GM12878 (cell line): ENCODE results near the gene GAGE10. TPM values are rescaled to one million over a fixed set of nuclear protein-coding genes. Genes with fewer than 3 reads are reported as not detected.

ENCODE experiments used
- ATAC-seq: fragments of 200-7000 bp; cut with Tn5 transposase; 3 replicates; pipeline ENCODE4 v1.9.1; 2020; ENCODE audit warnings: mild to moderate bottlenecking, moderate library complexity
- BruUV-seq: library from RNA; stranded (reverse); fragments of 400-500 nt; replicated peaks from 2 replicates; lab custom pipeline; 2021; lab: Mats Ljungman, UMichigan
- CTCF ChIA-PET: fragments of 300-600 bp; sonication (Branson Sonifier 250); formaldehyde crosslinking; extraction: SDS; loops from one replicate; lab custom pipeline; 2021; ENCODE audit warnings: inconsistent platforms; lab: Yijun Ruan, JAX
- POLR2A ChIA-PET: fragments of 350-600 bp; formaldehyde crosslinking; extraction: SDS; loops from one replicate; lab custom pipeline; 2021; ENCODE audit warnings: inconsistent platforms; lab: Charles Lee
- RAD21 ChIA-PET: fragments of 300-600 bp; sonication (Branson Sonifier 250); formaldehyde crosslinking; loops from one replicate; lab custom pipeline; 2023; ENCODE audit warnings: antibody characterized with exemption; ENCODE audit not compliant: unreplicated experiment; lab: Charles Lee
- SMC1A ChIA-PET: fragments of 300-600 bp; sonication (Branson Sonifier 250); formaldehyde crosslinking; loops from one replicate; lab custom pipeline; 2023; ENCODE audit not compliant: unreplicated experiment, uncharacterized antibody; lab: Charles Lee
- DNase-seq: peaks from one replicate; pipeline ENCODE4 v3.0.0-alpha.2; 2011; ENCODE audit warnings: low read depth, low spot score
- FAIRE-seq: peaks from 3 replicates; lab custom pipeline; 2011; peaks lifted over from hg19 to GRCh38; lab: Jason Lieb, UNC
- H2AFZ ChIP-seq: 2 replicates; pipeline ENCODE4 v1.6.0; 2011; ENCODE audit warnings: low read depth, low read length, control low read depth; ENCODE audit not compliant: control insufficient read depth
- H3K27ac ChIP-seq: 2 replicates; pipeline ENCODE4 v1.5.1; 2011; ENCODE audit warnings: control low read depth; ENCODE audit not compliant: control insufficient read depth, insufficient read depth
- H3K27me3 ChIP-seq, 2 experiments: replicated peaks in 1 of 2; 2 replicates each; pipeline versions ENCODE4 v1.6.0 to v1.6.1; 2011; ENCODE audit warnings: low read length in 1 of 2; ENCODE audit not compliant: control insufficient read depth in 2 of 2, insufficient read depth in 2 of 2
- H3K36me3 ChIP-seq, 2 experiments: 2 replicates each; pipeline ENCODE4 v1.5.1; 2011; ENCODE audit warnings: low read length in 1 of 2; ENCODE audit not compliant: control insufficient read depth in 2 of 2, insufficient read depth in 2 of 2
- H3K4me1 ChIP-seq: 2 replicates; pipeline ENCODE4 v1.6.1; 2011; ENCODE audit warnings: mild to moderate bottlenecking, low read length, moderate library complexity, mixed read lengths; ENCODE audit not compliant: control insufficient read depth, insufficient read depth
- H3K4me2 ChIP-seq: 2 replicates; pipeline ENCODE4 v1.6.0; 2011; ENCODE audit warnings: control low read depth; ENCODE audit not compliant: control insufficient read depth, insufficient read depth
- H3K4me3 ChIP-seq: fragments of 200-600 bp; sonication (generic); 2 replicates; pipeline ENCODE4 v1.5.1; 2016
- H3K79me2 ChIP-seq: 2 replicates; pipeline ENCODE4 v1.6.0; 2011; ENCODE audit warnings: low read length; ENCODE audit not compliant: control insufficient read depth, insufficient read depth
- H3K9ac ChIP-seq: 2 replicates; pipeline ENCODE4 v1.8.0; 2011; ENCODE audit warnings: low read length, control low read depth, mixed read lengths; ENCODE audit not compliant: control insufficient read depth, insufficient read depth
- H3K9me3 ChIP-seq: replicated peaks from 3 replicates; pipeline ENCODE4 v1.5.1; 2011; ENCODE audit warnings: mild to moderate bottlenecking, low read length; ENCODE audit not compliant: control insufficient read depth, insufficient read depth
- H4K20me1 ChIP-seq: 2 replicates; pipeline ENCODE4 v1.6.0; 2011; ENCODE audit not compliant: control insufficient read depth, insufficient read depth
- BCL11A ChIP-seq: IDR thresholded peaks from 2 replicates; pipeline ENCODE4 v1.6.1; 2011; ENCODE audit warnings: low read depth, low read length
- CBX5 ChIP-seq: sonication (generic); IDR thresholded peaks from 2 replicates; pipeline ENCODE4 v1.6.1; 2016; ENCODE audit warnings: low read depth, moderate library complexity, mild to moderate bottlenecking, inconsistent platforms
- HDGF ChIP-seq: fragments of 450-650 bp; IDR thresholded peaks from 2 replicates; pipeline ENCODE4 v1.6.1; 2016; ENCODE audit warnings: antibody characterized with exemption
- IRF4 ChIP-seq: IDR thresholded peaks from 2 replicates; pipeline ENCODE4 v1.6.1; 2011; ENCODE audit warnings: low read depth, low read length
- KDM1A ChIP-seq: fragments of 200-600 bp; sonication (generic); IDR thresholded peaks from 2 replicates; pipeline ENCODE4 v1.6.1; 2016; ENCODE audit warnings: borderline replicate concordance
- MTA2 ChIP-seq: fragments of 450-650 bp; IDR thresholded peaks from 2 replicates; pipeline ENCODE4 v1.6.1; 2016; ENCODE audit warnings: low read depth, mild to moderate bottlenecking, moderate library complexity
- NFIC ChIP-seq: IDR thresholded peaks from 2 replicates; pipeline ENCODE4 v1.6.1; 2012; ENCODE audit warnings: low read depth, mild to moderate bottlenecking, inconsistent platforms, low read length, moderate library complexity
- NR2F1 ChIP-seq: fragments of 450-650 bp; conservative IDR thresholded peaks from 2 replicates; pipeline ENCODE4 v1.6.1; 2017; ENCODE audit warnings: mild to moderate bottlenecking
- PAX8 ChIP-seq: fragments of 450-650 bp; IDR thresholded peaks from 2 replicates; pipeline ENCODE4 v1.6.1; 2017; ENCODE audit warnings: mild to moderate bottlenecking, moderate library complexity
- PKNOX1 ChIP-seq: fragments of 450-650 bp; IDR thresholded peaks from 2 replicates; pipeline ENCODE4 v1.6.1; 2016; ENCODE audit warnings: mild to moderate bottlenecking
- RAD51 ChIP-seq: fragments of 450-650 bp; IDR thresholded peaks from 2 replicates; pipeline ENCODE4 v1.6.1; 2016; ENCODE audit warnings: moderate library complexity, mild to moderate bottlenecking, inconsistent platforms
- RFX5 ChIP-seq: IDR thresholded peaks from 2 replicates; pipeline ENCODE4 v1.6.1; 2011; ENCODE audit warnings: low read depth, low read length, improper control_type of control experiment
- SREBF2 ChIP-seq: IDR thresholded peaks from 2 replicates; pipeline ENCODE4 v1.6.1; 2012; ENCODE audit warnings: mild to moderate bottlenecking, low read length
- WRNIP1 ChIP-seq: IDR thresholded peaks from 2 replicates; pipeline ENCODE4 v1.6.1; 2011; ENCODE audit warnings: low read depth, low read length, improper control_type of control experiment, borderline replicate concordance
- ZNF24 ChIP-seq: fragments of 450-650 bp; IDR thresholded peaks from 2 replicates; pipeline ENCODE4 v1.6.1; 2017; ENCODE audit warnings: antibody characterized with exemption, mild to moderate bottlenecking
- ZNF592 ChIP-seq: fragments of 450-650 bp; IDR thresholded peaks from 2 replicates; pipeline ENCODE4 v1.6.1; 2017; ENCODE audit warnings: mild to moderate bottlenecking, moderate library complexity
- ZNF622 ChIP-seq: fragments of 450-650 bp; IDR thresholded peaks from 2 replicates; pipeline ENCODE4 v1.6.1; 2017; ENCODE audit warnings: mild to moderate bottlenecking, inconsistent platforms
- WGBS: methylation state at CpG from one replicate; pipeline ENCODE4 v1.1.6; 2016; ENCODE audit warnings: low lambda C conversion rate; ENCODE audit not compliant: insufficient replicate concordance, insufficient coverage; ENCODE audit errors: missing lambda C conversion rate; 5-methylcytosine and 5-hydroxymethylcytosine counted together
- in situ Hi-C: fragments of 300-500 bp; cut with MboI; formaldehyde crosslinking; loops from 9 replicates; pipeline ENCODE4 v1.14.3; 2018; ENCODE audit warnings: mixed read lengths
- intact Hi-C: fragments of 100-400 bp; cut with micrococcal nuclease; formaldehyde crosslinking; loops from one replicate; pipeline ENCODE4 v1.14.2; 2022; ENCODE audit not compliant: unreplicated experiment
- polyA plus RNA-seq, 11 experiments: library from polyadenylated mRNA; depleted of rRNA in 4 of 11; unstranded in 6 of 11; stranded (reverse) in 5 of 11; fragments of >200 nt; fragmentation: Nextera tagmentation in 4 of 11; fragmentation: Illumina TruSeq in 1 of 11; extraction: Ambion mirVana in 4 of 11; extraction: Trizol in 1 of 11; gene quantifications; 1 replicate in 1 of 11; 2 replicates in 10 of 11; pipeline versions ENCODE4 v1.2.1 to v1.2.3, GENCODE V29; 2011 to 2016; ENCODE audit warnings: inconsistent platforms in 2 of 11, missing spikeins in 2 of 11, low read depth in 1 of 11
- total RNA-seq, 4 experiments: library from RNA; depleted of rRNA in 3 of 4; stranded (reverse); fragments of >200 nt in 3 of 4; fragmentation: Illumina TruSeq in 1 of 4; extraction: Trizol in 1 of 4; gene quantifications; 2 replicates each; pipeline versions ENCODE4 v1.2.1 to v1.2.3, GENCODE V29; 2013 to 2021

GAGE10 gene
- total and polyA plus RNA-seq, 10 of the 15 experiments (the other 5 are each of a cell fraction or from before 2014, with no cell fraction given) = not detected

GRCh38 chrX:49310371-49310770, 6.9 kb downstream of the GAGE10 start (continued):
- TF ChIP-seq IRF4 (no peak), ZNF592 (no peak), RFX5 (no peak), BCL11A (no peak), ZNF622 (no peak)

GRCh38 chrX:49312176-49312575, 8.7 kb downstream of the GAGE10 start:
- SMC1A ChIA-PET = no interaction called here
- H3K4me2 ChIP-seq = no peak overlapping the region
- no peak for FAIRE-seq

More at GRCh38 chrX:49312176-49312575, 8.7 kb downstream of the GAGE10 start:
- no peaks in the 10 kb centered on the region for H4K20me1 ChIP-seq
- no peak for TF ChIP-seq PKNOX1
- TF ChIP-seq RAD51 = no peak
- no peak for TF ChIP-seq HDGF
- no peak for TF ChIP-seq PAX8
- no peak for TF ChIP-seq BCL11A
- no peak for TF ChIP-seq MTA2
- TF ChIP-seq NR2F1 = no peak
- no peak for TF ChIP-seq WRNIP1
- TF ChIP-seq ZNF24 = no peak
- TF ChIP-seq KDM1A = no peak
- TF ChIP-seq CBX5 = no peak
- no peak for TF ChIP-seq NFIC
- no peak for TF ChIP-seq SREBF2
- DNase-seq = no peak
- ChIA-PET POLR2A (no interaction called here), RAD21 (no interaction called here), CTCF (no interaction called here)
- in situ Hi-C loops = no loop called here
- no peaks in the 10 kb centered on the region for H3K27me3 ChIP-seq
- ATAC-seq = no peak
- peaks cover 5% of the 10 kb centered on the region for H3K4me1 ChIP-seq
- H3K79me2 ChIP-seq = no peaks in the 10 kb centered on the region
- H3K9ac ChIP-seq = no peak overlapping the region
- no peaks in the 10 kb centered on the region for H3K36me3 ChIP-seq
- 13% methylated on average over 2 of the region's 2 CpGs for WGBS
- no peak overlapping the region for H3K27ac ChIP-seq
- intact Hi-C loops = no loop called here
- no peak overlapping the region for H3K4me3 ChIP-seq
- H2AFZ ChIP-seq = no peak overlapping the region
- no TSS peak for BruUV-seq
- no peaks in the 10 kb centered on the region for H3K9me3 ChIP-seq
